CD4-positive, alpha-beta T cell treated with Interleukin-15 for 4 hours (primary cell): Measurements from ENCODE around the gene NKX6-1.
A peak's percentile ranks its signal among the peaks of the same experiment; 100 is the strongest.

Experiments used
- DNase-seq: peaks from one replicate; pipeline ENCODE4 v3.0.0-alpha.2; 2020; ENCODE audit warnings: low spot score

The NKX6-1 gene

DNA sequence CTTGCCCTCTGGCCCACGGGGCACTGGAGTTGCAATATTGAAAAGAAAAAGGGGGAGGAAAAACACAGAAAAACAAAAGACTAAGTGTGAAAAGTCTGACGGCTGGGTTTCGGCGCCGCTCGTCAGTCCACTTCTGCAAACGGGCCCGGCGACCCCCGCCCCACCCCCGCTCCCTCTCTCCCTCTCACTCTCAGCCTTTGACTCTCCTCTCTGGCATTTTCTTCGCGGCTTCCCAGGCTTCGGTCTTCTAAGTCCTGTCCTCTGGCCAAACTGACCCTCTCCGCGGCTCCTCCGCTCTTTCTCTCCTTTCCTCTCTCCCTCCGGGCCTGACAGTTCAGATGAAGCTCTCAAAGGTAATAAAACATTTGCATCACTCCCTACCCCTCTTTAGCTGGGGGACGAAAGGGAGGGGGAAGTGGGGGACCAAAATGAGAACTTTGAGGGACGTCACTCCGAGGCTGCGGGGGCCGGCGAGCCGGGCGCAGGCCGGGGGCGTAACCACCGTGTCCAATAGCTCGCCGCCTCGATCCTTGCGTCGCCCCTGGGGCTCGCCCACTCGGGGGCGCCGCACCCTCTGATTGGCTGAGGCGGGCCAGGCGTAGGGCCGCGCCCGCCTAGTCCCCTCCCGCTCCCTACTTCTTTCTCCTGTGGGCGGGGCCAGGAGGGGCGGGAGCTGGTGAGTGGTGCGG, at the start of gene NKX6-1:
TSS of gene NKX6-1 (minus strand) at position 358 of the 689 bp plus-strand sequence. CDS start 1,064 bp downstream, outside the sequence.
- DNase-seq: no peak

DNA sequence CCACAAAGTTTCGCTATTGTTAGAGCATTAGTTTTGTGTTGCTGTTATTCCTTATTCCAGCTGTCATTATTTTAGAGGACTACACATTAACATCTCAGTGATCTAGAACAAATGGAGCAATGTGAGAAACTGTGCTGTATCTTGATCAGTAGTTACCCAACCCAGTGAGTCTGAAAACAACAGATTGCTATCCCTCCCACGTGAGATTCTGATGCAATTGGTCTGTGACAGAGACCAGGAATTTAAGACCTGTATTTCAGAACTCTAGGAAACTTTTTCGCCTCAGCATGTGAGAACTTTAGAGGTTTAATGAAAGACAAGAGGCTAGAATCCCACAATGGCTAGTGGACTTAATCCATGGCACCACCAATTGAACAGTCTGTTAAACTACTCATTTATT, 48.1 kb upstream of the NKX6-1 start:
- DNase-seq: no peak

DNA sequence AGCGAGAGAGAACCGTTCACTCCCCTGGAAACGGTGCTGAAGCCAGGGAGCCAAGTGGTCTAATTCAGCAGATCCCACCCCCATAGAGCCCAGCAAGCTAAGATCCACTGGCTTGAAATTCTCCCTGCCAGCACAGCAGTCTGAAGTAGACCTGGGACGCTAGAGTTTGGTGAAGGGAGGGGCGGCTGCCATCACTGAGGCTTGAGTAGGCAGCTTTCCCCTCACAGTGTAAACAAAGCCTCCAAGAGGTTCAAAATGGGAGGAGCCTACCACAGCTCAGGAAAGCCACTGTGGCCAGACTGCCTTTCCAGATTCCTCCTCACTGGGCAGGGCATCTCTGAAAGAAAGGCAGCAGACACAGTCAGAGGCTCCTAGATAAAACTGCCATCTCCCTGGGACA, 46.0 kb upstream of the NKX6-1 start:
- DNase-seq: no peak

DNA sequence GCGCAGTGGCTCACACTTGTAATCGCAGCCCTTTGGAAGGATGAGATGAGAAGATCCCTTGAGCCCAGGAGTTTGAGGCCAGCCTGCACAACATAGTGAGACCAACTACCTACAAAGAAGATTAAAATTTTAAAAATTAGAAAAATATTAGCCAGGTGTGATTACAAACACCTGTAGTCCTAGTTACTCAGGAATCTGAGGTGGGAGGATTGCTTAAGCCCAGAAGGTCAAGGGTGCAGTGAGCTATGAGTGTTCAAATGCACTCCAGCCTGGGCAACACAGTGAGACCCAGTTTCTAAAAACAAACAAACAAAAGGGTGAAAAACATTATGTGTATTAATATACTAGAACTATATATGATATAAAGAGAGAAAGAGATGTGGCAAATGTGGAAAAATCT, 36.8 kb upstream of the NKX6-1 start:
- no peak for DNase-seq

DNA sequence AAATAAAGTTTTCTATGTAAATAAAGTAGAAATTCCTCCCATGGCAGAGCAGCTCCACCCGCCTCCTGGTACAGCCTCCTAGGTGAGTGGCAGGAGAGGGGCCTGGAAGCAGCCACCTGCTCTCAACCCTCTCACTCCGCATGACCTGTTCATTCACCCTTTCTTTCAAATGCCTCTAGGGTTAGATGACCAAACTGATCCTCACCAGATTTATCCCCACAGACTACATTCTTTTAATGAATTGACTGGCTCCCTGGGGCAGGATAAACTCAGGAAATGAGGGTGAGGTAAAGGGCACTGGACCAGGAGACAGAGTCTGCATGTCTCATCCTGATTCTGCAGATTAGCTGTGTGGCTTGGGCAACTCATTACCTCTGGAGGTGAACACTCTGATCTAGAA, 32.6 kb upstream of the NKX6-1 start:
- no peak for DNase-seq

DNA sequence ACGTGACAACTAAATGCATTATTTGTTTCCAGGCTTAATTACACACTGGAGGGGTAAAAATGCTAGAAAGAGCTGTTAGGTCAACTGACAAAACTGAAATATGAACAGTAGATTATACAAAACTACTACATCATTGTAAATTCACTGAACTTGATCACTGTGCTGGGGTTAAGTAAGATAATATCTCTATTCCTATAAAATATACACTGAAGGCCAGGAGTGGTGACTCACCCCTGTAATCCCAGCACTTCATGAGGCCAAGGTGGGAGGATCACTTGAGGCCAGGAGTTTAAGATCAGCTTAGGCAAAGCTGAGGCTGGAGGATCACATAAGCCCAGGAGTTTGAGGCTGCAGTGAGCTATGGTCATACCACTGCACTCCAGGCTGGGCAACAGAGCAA, 31.8 kb upstream of the NKX6-1 start:
- DNase-seq: no peak

DNA sequence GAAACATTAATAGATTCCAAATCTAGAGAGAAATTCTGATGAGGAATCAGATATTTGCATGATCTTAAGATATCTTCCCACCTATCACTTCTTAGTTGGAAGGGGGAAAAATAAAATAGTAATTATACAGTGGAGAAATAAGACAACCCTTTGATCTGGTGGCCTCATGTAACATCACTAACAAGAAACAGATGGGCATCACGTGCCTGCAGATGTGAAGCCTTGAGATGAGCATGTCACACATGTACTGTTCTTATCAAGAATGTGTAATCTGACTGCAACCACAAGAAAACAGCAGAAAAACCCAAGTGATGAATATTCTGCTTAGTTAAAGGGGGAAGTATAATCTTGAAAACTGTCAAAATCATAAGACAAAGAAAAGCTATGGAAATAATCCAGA, 31.4 kb upstream of the NKX6-1 start:
- no peak for DNase-seq

DNA sequence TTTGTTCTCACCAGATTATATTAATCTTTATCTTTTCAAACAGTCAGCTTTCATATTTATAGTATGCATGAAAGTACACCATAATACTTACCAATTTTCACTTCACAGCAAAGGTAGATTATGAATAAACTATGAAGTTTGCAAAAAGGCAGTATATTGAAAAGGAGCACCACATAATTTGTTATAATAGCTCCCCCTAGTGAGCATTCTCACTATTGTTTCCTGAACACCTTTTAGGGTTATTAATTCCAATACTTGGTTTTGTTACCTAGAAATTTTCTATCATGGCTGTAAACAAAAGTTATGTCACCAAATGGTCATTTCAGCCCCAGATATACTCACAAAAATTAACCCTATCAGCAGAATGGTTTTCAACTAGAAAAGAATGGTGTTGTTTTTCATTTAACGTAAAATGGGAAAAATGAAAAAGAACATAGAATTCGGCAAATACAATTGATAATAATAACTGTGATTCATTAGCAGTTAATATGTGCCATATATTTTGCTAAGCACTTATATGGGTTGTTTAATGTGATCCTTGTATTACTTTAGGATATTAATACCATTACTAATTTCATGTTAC, 30.2 kb upstream of the NKX6-1 start:
- DNase-seq: peak; percentile 25

DNA sequence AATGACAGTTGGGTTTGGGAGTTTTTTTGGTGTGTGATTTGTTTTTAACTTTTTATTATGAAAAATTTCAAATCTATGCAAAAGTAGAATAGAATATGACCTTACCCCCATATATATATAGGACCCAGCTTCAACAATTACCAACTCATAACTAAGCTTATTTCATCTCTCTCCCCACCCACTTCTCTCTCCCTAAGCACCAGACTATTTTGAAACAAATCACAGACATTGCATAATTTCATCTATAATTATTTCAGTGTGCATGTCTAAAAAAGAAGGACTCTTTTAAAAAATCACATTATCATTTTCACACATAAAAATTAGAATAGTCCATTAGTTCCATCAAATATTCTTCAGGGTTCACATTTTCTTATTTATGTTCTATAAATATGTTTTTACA, 28.3 kb upstream of the NKX6-1 start:
- no peak for DNase-seq

DNA sequence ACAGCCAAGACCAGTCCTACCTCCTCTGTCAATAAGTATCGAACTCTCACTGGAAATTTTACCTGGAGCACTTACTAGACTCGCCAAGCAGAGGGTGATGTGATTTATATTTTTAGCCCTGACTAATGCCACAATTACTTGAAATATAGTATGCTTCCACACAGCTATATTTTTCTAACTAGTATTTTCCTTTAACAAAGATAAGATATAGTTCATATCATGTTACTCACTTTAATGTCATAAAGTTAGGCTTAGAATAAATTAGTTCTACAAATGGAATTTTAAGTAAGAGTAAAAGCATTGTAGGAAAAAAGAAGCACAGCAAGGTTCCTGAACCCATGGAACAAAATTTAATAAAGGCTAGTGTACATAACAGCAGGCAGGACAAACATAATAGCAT, 16.0 kb upstream of the NKX6-1 start:
- DNase-seq: no peak

DNA sequence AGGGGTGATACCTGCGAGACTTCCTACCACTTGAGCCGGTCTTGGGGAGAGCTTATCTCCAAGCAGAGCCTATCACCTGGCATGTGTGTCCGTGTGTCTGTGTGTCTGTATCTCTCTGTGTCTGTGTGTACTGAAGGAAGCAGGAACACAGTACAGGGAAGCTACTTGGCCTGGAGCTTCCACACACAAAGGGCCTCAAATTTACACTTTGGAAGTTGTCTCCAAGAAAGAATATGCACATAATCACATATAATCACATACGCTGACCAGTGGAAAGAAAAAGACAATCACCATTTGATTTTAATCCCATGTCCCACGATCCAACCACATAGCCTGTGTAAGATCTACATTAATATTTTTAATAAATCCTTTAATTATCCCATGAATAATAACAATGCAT, 13.2 kb upstream of the NKX6-1 start:
- no peak for DNase-seq

DNA sequence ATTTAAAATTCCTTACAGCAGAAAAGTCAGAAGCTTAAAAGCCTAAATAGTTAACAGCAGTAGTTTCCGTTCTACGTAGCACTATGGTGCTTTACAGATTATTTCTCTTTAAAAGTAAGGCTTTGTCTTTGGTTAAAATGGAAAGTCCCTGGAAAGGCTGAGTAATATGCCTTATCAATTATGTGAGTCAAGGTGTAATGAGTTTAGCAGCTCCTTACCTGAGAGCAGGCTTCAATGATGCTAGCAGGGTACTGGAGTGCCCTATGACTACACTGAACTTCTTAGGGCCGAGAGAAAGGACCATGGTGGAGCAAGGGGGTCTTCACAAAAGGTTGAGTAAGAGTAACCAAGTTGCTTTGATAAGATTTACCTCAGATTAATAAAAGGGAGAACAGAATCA, 12.6 kb upstream of the NKX6-1 start:
- DNase-seq: no peak

DNA sequence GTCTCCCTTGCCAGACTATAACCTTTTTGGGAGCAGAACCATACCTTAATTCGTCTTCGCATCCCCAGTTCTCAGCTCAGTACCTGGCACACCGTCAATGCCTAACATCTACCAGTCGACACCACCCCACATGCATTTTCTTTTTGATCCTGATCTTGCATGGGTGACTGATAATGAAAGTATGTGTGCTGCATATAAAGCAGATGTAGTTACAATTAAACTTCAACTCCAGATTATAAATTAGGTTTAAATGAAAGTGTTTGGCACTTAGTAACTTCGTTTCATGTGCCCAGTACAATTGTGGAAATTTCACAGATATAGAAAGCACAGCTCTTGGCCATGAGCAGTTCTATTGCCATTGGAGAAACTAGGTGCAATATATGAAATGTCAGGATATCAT, 8.8 kb upstream of the NKX6-1 start:
- DNase-seq: no peak

DNA sequence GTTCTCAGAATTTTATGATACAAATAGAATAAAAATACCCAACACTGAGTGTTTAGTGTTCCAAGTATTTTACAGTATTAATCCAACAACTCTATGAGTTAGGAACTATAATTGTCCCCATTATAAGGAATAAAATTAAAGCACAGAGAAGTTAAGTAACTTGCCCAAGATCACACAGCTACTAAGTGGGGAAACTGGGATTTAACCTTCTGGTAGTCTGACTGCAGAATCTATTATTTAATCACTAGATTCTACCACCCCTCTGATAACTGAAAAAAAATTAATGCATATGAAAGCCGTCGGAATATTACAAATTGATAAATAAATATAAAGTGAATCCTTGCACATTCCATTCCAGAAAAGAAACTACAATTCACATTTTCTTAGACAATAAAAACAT, 5.7 kb upstream of the NKX6-1 start:
- DNase-seq: no peak

DNA sequence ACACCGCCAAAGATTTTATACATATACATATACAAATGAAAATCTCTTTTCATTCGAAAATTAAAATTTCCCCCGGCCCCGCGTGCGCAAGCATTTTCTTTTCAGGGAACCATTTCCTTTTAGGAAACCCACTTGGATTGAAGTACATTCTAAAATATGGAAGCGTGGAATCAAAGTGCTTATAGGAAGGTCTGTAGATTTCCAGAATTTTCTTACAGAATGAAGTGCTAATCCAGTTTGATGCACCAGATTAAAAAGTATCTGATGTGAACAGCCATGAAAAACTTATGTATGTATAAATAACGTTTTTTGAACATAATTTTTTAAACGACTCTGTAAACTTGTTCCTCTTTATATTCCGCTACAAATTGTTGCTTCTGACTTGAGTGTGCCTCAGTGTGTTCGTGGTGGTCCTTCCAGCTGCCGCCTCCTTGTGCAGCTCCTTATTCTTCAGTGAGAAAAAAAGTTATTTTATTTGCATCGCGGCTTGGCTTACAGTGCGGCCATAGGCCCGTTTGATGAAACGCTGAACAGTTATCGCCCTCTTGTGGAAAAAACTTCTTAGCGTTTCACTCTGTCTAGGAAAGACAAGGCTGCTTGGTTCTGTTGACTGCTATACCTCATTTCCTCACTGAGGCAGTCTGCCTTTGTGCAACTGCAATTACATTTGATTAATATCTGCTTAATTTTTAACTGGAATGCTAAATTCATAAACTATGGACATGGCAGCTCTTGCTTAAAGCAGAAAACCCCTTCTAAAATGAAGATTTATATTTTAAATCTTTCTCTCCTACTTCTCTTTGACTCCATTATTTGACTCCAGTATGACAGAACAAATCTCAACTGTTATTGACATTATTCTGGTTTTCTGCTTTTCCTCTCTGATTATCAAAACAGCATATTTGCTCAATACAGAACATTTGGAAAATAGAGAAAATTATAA, 4.7 kb upstream of the NKX6-1 start:
- peak; percentile 3 for DNase-seq

DNA sequence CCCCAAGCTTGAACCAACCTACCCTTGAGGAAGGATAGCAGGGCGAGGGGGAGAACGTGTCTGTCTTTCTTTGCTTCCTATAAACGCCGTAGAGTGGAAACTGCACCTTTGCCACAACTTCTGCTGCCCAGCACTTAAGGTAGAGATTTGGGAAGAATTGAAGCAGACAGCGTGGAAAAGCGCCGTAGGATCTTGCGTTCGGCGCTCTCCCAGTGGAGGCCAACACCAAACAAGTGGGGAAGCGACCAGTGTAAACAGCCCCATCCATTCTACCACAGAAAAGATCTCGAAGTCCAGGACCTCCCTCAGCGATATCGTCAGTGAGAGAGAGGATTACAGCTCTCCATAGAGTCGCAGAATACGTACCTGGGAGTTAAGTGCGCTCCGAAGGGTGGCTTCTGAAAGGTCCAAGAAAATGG, 3.9 kb upstream of the NKX6-1 start:
- DNase-seq: no peak

DNA sequence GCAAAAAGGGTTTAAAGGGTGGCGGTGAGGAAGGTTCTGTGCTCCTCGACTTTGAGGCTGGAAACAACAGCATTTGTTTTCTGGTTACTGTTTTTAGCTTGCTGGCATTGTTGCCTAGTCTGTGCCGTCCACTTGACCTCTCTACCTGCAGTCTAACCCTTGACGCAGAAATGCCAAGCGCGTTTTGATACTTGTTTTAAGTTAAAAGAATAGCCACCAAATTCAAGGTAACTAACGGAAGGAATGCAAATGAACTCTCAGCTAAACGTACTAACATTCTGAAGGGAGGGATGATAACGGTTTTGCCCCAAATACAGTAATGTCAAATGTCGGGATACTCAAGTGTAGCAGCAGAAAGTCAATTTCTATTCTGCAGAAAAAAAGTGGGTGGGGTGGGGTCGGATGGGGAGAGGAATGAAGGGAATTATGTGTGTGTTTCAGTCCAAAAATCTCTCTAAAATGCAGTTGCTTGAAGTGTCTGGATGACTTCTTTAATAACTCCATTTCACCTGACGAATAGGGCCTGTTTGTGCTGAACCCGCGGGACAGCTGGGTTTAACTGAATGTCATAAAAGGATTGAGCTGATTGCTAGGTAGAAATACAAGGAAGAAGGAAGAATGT, 3.4 kb upstream of the NKX6-1 start:
- no peak for DNase-seq

DNA sequence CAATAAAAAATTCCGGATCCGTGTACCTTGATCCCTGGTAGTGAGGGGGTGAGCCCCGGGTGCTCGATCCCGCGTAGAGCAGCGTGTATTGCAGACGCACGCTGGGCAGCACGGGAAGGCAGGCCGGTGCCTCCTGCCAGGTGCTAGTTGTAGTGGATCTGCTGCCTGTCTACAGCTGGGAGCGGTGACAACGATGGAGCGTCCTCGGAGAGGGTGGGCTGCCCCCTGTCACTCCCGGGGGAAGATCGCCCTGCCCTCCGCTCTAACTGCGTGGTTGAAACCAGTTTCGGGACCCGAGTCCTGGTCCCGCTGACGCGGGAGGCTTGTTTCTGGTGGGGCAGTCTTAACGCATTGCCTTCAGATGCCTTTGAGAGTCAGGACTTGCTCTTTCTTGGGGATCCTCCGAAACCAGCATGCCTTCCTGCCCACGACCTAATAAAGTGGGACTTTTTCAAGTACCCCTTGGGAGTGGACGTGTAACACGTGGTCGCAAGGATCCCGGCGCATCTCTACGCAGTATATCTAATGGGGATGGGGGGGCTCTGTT, 2.7 kb upstream of the NKX6-1 start:
- no peak for DNase-seq

DNA sequence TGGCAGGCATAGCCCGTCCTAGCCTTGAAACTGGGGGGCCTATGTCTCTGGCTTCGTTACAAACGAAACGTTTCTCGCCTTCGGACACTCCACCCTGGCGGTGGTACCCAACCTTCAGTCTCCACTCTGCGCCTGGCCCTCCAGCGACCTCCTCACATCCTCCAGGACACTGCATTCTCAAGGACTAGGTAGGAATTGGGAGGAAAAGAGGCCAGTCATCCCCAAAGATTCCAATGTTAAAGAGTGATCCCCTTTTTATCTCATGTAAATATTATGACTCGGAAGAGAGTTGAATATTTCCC, 2.1 kb upstream of the NKX6-1 start:
- no peak for DNase-seq

DNA sequence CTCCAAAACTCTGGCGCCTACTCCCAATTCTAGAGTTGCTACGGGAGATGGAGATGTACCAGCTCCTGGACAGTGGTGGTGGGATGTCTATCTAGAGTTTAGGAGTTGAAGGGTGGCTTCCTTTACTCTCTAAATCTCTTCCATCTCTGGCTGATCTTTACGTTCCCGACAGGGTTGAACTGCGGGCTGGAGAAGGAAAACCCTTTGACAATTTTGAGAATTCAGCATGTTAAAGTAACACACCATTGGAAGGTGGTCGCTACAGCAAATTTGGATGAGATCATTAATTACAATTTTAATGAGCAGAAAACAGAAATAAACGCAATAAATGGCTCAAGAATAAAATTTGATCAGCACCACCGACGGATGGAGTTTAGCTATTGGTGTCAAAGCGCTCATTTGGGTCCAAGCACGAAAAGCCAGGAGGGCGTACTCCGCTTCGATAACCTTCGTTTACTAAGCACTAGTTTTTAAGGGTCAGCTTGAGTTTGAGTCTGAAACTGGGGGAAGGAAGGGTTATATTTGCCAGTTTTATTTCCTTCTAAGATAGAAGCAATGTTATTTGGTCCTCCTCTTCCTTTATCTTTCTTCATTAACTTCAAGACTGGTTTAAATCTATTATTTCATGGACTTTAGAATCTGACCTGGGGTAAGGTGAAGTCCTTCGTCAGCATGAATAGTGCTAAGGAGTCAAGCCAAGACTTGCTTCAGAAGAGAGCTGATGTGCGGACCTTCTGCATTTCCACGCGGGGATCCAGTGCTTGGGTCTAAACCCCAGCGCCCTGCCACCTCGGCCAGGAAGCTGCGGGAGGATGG, 1.5 kb upstream of the NKX6-1 start:
- DNase-seq: no peak

DNA sequence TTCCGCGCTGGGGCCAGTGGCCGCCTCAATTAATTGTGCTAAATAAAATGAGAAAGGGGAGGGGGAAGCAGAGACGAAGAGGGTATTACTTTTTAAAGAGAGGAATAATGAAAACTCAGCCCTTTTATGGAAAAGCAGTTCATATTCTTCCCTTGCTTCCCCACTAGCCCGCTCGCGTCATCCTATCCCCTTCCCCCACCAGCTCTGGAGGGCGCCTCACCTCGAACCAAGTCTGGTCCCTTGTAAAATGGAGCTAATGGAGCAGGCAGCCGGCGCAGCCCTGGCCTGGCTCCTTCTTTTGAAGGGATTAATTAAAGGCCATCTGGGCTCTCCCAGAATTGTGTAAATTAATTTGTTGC, 511 bp upstream of the NKX6-1 start:
- DNase-seq: no peak
